ENCODE results near the gene NEDD4L. TPM values are rescaled to one million over a fixed set of nuclear protein-coding genes. Genes with fewer than 3 reads are reported as not detected.

Gene NEDD4L
- total and polyA plus RNA-seq, 9 donors: 24.8 to 43.1 (median 34.0) TPM

- H3K27me3 ChIP-seq (ENCODE audit: control insufficient read depth, insufficient read depth, low read length): no peaks in the 10 kb centered on the region
- no peak for DNase-seq
- H3K27ac ChIP-seq (ENCODE audit: low read length): no peak overlapping the region
- WGBS (ENCODE audit: insufficient coverage): 89% methylated on average over 3 of the region's 10 CpGs
- H3K9me3 ChIP-seq (replicated peaks; ENCODE audit: control insufficient read depth, low read depth, low read length): no peaks in the 10 kb centered on the region
- no peaks in the 10 kb centered on the region for H3K36me3 ChIP-seq (ENCODE audit: control insufficient read depth, insufficient read depth, low read length)
- H3K4me1 ChIP-seq (ENCODE audit: control insufficient read depth, insufficient read depth, low read length): peaks cover 7% of the 10 kb centered on the region
- H3K4me3 ChIP-seq (ENCODE audit: low read length): no peak overlapping the region
Observed at GRCh38 chr18:58101291-58101794, 57.3 kb downstream of the NEDD4L start.

- Histone ChIP-seq H3K27ac (ENCODE audit: low read length) (no peak overlapping the region), H3K9me3 (replicated peaks; ENCODE audit: control insufficient read depth, low read depth, low read length) (no peaks in the 10 kb centered on the region), H3K36me3 (ENCODE audit: control insufficient read depth, insufficient read depth, low read length) (no peaks in the 10 kb centered on the region), H3K4me3 (ENCODE audit: low read length) (no peak overlapping the region), H3K27me3 (ENCODE audit: control insufficient read depth, insufficient read depth, low read length) (no peaks in the 10 kb centered on the region), H3K4me1 (ENCODE audit: control insufficient read depth, insufficient read depth, low read length) (peaks cover 8% of the 10 kb centered on the region)
- no peak for DNase-seq
- no CpG with 5 or more reads among the region's 2 CpGs for WGBS (ENCODE audit: insufficient coverage)
Observed at GRCh38 chr18:58102018-58102417, 58.0 kb downstream of the NEDD4L start.

- no peaks in the 10 kb centered on the region for H3K36me3 ChIP-seq (ENCODE audit: control insufficient read depth, insufficient read depth, low read length)
- H3K4me1 ChIP-seq (ENCODE audit: control insufficient read depth, insufficient read depth, low read length): peaks cover 8% of the 10 kb centered on the region
- H3K4me3 ChIP-seq (ENCODE audit: low read length): no peak overlapping the region
- no peak overlapping the region for H3K27ac ChIP-seq (ENCODE audit: low read length)
- no peaks in the 10 kb centered on the region for H3K9me3 ChIP-seq (replicated peaks; ENCODE audit: control insufficient read depth, low read depth, low read length)
- no peaks in the 10 kb centered on the region for H3K27me3 ChIP-seq (ENCODE audit: control insufficient read depth, insufficient read depth, low read length)
- no peak for DNase-seq
- WGBS (ENCODE audit: insufficient coverage): no CpG with 5 or more reads among the region's 3 CpGs
Observed at GRCh38 chr18:58102875-58103274, 58.8 kb downstream of the NEDD4L start.

- H3K27ac ChIP-seq (ENCODE audit: low read length): no peak overlapping the region
- DNase-seq: no peak
- H3K27me3 ChIP-seq (ENCODE audit: control insufficient read depth, insufficient read depth, low read length): no peaks in the 10 kb centered on the region
- no peak overlapping the region for H3K4me3 ChIP-seq (ENCODE audit: low read length)
- no peaks in the 10 kb centered on the region for H3K9me3 ChIP-seq (replicated peaks; ENCODE audit: control insufficient read depth, low read depth, low read length)
- H3K4me1 ChIP-seq (ENCODE audit: control insufficient read depth, insufficient read depth, low read length): peaks cover 8% of the 10 kb centered on the region
- no peaks in the 10 kb centered on the region for H3K36me3 ChIP-seq (ENCODE audit: control insufficient read depth, insufficient read depth, low read length)
- WGBS (ENCODE audit: insufficient coverage): no CpG with 5 or more reads among the region's 6 CpGs
Observed at GRCh38 chr18:58103339-58103985, 59.4 kb downstream of the NEDD4L start.

GRCh38 chr18:58104096-58104495 lies 60.1 kb downstream of the NEDD4L start:
- no peaks in the 10 kb centered on the region for H3K27me3 ChIP-seq (ENCODE audit: control insufficient read depth, insufficient read depth, low read length)
- DNase-seq: no peak
- H3K9me3 ChIP-seq (replicated peaks; ENCODE audit: control insufficient read depth, low read depth, low read length): no peaks in the 10 kb centered on the region
- no peaks in the 10 kb centered on the region for H3K36me3 ChIP-seq (ENCODE audit: control insufficient read depth, insufficient read depth, low read length)
- no peak overlapping the region for H3K4me3 ChIP-seq (ENCODE audit: low read length)
- WGBS (ENCODE audit: insufficient coverage): 75% methylated on average over 12 of the region's 12 CpGs
- H3K4me1 ChIP-seq (ENCODE audit: control insufficient read depth, insufficient read depth, low read length): peaks cover 8% of the 10 kb centered on the region
- H3K27ac ChIP-seq (ENCODE audit: low read length): no peak overlapping the region

- Histone ChIP-seq H3K9me3 (replicated peaks; ENCODE audit: control insufficient read depth, low read depth, low read length) (no peaks in the 10 kb centered on the region), H3K4me1 (ENCODE audit: control insufficient read depth, insufficient read depth, low read length) (peaks cover 8% of the 10 kb centered on the region), H3K36me3 (ENCODE audit: control insufficient read depth, insufficient read depth, low read length) (no peaks in the 10 kb centered on the region), H3K27ac (ENCODE audit: low read length) (no peak overlapping the region), H3K27me3 (ENCODE audit: control insufficient read depth, insufficient read depth, low read length) (no peaks in the 10 kb centered on the region), H3K4me3 (ENCODE audit: low read length) (no peak overlapping the region)
- WGBS (ENCODE audit: insufficient coverage): 90% methylated on average over 3 of the region's 10 CpGs
- no peak for DNase-seq
Observed at GRCh38 chr18:58105206-58105887, 61.3 kb downstream of the NEDD4L start.

- 50% methylated on average over 2 of the region's 3 CpGs for WGBS (ENCODE audit: insufficient coverage)
- no peaks in the 10 kb centered on the region for H3K36me3 ChIP-seq (ENCODE audit: control insufficient read depth, insufficient read depth, low read length)
- no peaks in the 10 kb centered on the region for H3K9me3 ChIP-seq (replicated peaks; ENCODE audit: control insufficient read depth, low read depth, low read length)
- peak; percentile 11 for DNase-seq
- no peak overlapping the region for H3K27ac ChIP-seq (ENCODE audit: low read length)
- no peak overlapping the region for H3K4me3 ChIP-seq (ENCODE audit: low read length)
- H3K27me3 ChIP-seq (ENCODE audit: control insufficient read depth, insufficient read depth, low read length): no peaks in the 10 kb centered on the region
- H3K4me1 ChIP-seq (ENCODE audit: control insufficient read depth, insufficient read depth, low read length): peaks cover 8% of the 10 kb centered on the region
Observed at GRCh38 chr18:58105888-58106260, 61.8 kb downstream of the NEDD4L start.

GRCh38 chr18:58106289-58107070 lies 62.5 kb downstream of the NEDD4L start:
- Histone ChIP-seq H3K27ac (ENCODE audit: low read length) (no peak overlapping the region), H3K27me3 (ENCODE audit: control insufficient read depth, insufficient read depth, low read length) (no peaks in the 10 kb centered on the region), H3K4me3 (ENCODE audit: low read length) (no peak overlapping the region), H3K4me1 (ENCODE audit: control insufficient read depth, insufficient read depth, low read length) (peaks cover 8% of the 10 kb centered on the region), H3K36me3 (ENCODE audit: control insufficient read depth, insufficient read depth, low read length) (no peaks in the 10 kb centered on the region), H3K9me3 (replicated peaks; ENCODE audit: control insufficient read depth, low read depth, low read length) (no peaks in the 10 kb centered on the region)
- DNase-seq: no peak
- WGBS (ENCODE audit: insufficient coverage): 86% methylated on average over 3 of the region's 6 CpGs

GRCh38 chr18:58109256-58109655 lies 65.2 kb downstream of the NEDD4L start:
- no peaks in the 10 kb centered on the region for H3K36me3 ChIP-seq (ENCODE audit: control insufficient read depth, insufficient read depth, low read length)
- no peaks in the 10 kb centered on the region for H3K27me3 ChIP-seq (ENCODE audit: control insufficient read depth, insufficient read depth, low read length)
- H3K9me3 ChIP-seq (replicated peaks; ENCODE audit: control insufficient read depth, low read depth, low read length): no peaks in the 10 kb centered on the region
- H3K4me1 ChIP-seq (ENCODE audit: control insufficient read depth, insufficient read depth, low read length): peaks cover 8% of the 10 kb centered on the region
- H3K27ac ChIP-seq (ENCODE audit: low read length): no peak overlapping the region
- WGBS (ENCODE audit: insufficient coverage): no CpG with 5 or more reads among the region's 2 CpGs
- DNase-seq: no peak
- H3K4me3 ChIP-seq (ENCODE audit: low read length): no peak overlapping the region

GRCh38 chr18:58110398-58110797 lies 66.4 kb downstream of the NEDD4L start:
- WGBS (ENCODE audit: insufficient coverage): 53% methylated on average over 6 of the region's 6 CpGs
- no peak overlapping the region for H3K27ac ChIP-seq (ENCODE audit: low read length)
- no peak overlapping the region for H3K4me3 ChIP-seq (ENCODE audit: low read length)
- no peaks in the 10 kb centered on the region for H3K9me3 ChIP-seq (replicated peaks; ENCODE audit: control insufficient read depth, low read depth, low read length)
- no peak for DNase-seq
- no peaks in the 10 kb centered on the region for H3K36me3 ChIP-seq (ENCODE audit: control insufficient read depth, insufficient read depth, low read length)
- peaks cover 8% of the 10 kb centered on the region for H3K4me1 ChIP-seq (ENCODE audit: control insufficient read depth, insufficient read depth, low read length)
- H3K27me3 ChIP-seq (ENCODE audit: control insufficient read depth, insufficient read depth, low read length): no peaks in the 10 kb centered on the region
